ENCODE results near the gene ALK. TPM values are rescaled to one million over a fixed set of nuclear protein-coding genes. Genes with fewer than 3 reads are reported as not detected.

ALK gene
- polyA plus RNA-seq, 1 of the 3 experiments (the other 2 are of a cell fraction): 0.30 TPM

GRCh38 chr2:29598978-29599377, 322.4 kb downstream of the ALK start (continued):
- TF ChIP-seq MEF2A (IDR thresholded peaks at IDR 0.05; ENCODE audit: borderline replicate concordance, low read depth) (no peak), FOSL2 (IDR thresholded peaks at IDR 0.05; ENCODE audit: borderline replicate concordance, low read depth) (no peak), FOXJ3 (CRISPR knock-in tag; IDR thresholded peaks at IDR 0.05) (no peak)

DNA sequence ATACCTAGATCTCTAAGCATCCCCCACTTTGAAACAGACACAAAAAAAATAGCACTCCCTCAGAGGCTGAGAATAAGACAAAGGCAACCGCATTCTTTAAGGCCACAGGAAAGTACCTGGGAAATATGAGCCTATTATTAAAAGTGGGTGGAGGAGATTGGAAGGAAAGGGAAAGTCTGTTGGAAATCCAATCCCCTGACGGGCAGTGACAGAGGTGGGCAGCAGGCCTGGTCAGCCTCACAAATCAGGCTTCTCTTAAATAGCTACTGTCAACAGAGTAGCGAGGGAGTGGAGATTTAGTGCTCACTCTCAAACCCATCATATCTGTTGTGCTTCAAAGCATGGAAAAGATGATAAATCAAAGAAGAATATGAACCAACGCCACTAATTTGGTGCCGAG, 324.4 kb downstream of the ALK start:
- Histone ChIP-seq H3K27me3 (ENCODE audit: insufficient read depth) (peaks cover 7% of the 10 kb centered on the region; the same call in 1 of the 2 replicates), H3K4me3 (ENCODE audit: low read depth in 2 of 2, low read length in 1 of 2) (no peak overlapping the region), H3K9me2 (no peaks in the 10 kb centered on the region), H3K79me2 (ENCODE audit: insufficient read depth) (no peaks in the 10 kb centered on the region), H2AFZ (ENCODE audit: low read depth) (no peak overlapping the region), H3K4me1 (ENCODE audit: control insufficient read depth in 1 of 2, insufficient read depth in 2 of 2, low read depth in 1 of 2, low read length in 1 of 2) (peaks cover 0 to 23% of the 10 kb centered on the region in 2 experiments; a peak in 1 of 4 replicates), H3K4me2 (no peak overlapping the region), H3K36me3 (replicated peaks in 1 of 2; ENCODE audit: control insufficient read depth in 1 of 2, insufficient read depth in 2 of 2, low read length in 1 of 2) (no peaks in the 10 kb centered on the region), H3K9ac (no peak overlapping the region), H3K9me3 (no peaks in the 10 kb centered on the region), H3K27ac (ENCODE audit: low read depth in 2 of 2, low read length in 1 of 2) (peak overlapping the region in 1 of 2 experiments; percentile 58; a peak in 1 of 4 replicates), H4K20me1 (ENCODE audit: insufficient read depth) (no peaks in the 10 kb centered on the region), H3F3A (replicated peaks; ENCODE audit: insufficient read depth) (no peaks in the 10 kb centered on the region)
- DNase-seq: no peak
- 55% methylated on average over 5 of the region's 5 CpGs for WGBS (ENCODE audit: low lambda C conversion rate)
- ChIA-PET POLR2A (interaction anchor here (1.2 kb wide), 1 partner anchor 10 kb away, joined by 4 read pairs; no protein-coding TSS in a partner anchor), CTCF (no interaction called here)
- TF ChIP-seq ELF1 (IDR thresholded peaks at IDR 0.05) (no peak), TAF1 (IDR thresholded peaks at IDR 0.05; ENCODE audit: borderline replicate concordance, low read depth, low read length) (no peak), JUND (IDR thresholded peaks at IDR 0.05) (no peak), RFX5 (IDR thresholded peaks at IDR 0.05; ENCODE audit: low read length) (no peak), RXRA (IDR thresholded peaks at IDR 0.05; ENCODE audit: borderline replicate concordance, low read depth) (no peak), FOXJ3 (CRISPR knock-in tag; IDR thresholded peaks at IDR 0.05) (no peak), RAD21 (IDR thresholded peaks at IDR 0.05; ENCODE audit: low read length) (no peak), TEAD4 (IDR thresholded peaks at IDR 0.05; ENCODE audit: borderline replicate concordance, insufficient read depth) (no peak), YY1 (IDR thresholded peaks at IDR 0.05; ENCODE audit: low read depth) (no peak), RCOR1 (IDR thresholded peaks at IDR 0.05; ENCODE audit: low read length) (no peak)
- TF ChIP-seq, protein P1, sequence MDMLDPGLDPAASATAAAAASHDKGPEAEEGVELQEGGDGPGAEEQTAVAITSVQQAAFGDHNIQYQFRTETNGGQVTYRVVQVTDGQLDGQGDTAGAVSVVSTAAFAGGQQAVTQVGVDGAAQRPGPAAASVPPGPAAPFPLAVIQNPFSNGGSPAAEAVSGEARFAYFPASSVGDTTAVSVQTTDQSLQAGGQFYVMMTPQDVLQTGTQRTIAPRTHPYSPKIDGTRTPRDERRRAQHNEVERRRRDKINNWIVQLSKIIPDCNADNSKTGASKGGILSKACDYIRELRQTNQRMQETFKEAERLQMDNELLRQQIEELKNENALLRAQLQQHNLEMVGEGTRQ (IDR thresholded peaks at IDR 0.05; ENCODE audit: borderline replicate concordance, low read depth, low read length): no peak
- TF ChIP-seq, protein P2, sequence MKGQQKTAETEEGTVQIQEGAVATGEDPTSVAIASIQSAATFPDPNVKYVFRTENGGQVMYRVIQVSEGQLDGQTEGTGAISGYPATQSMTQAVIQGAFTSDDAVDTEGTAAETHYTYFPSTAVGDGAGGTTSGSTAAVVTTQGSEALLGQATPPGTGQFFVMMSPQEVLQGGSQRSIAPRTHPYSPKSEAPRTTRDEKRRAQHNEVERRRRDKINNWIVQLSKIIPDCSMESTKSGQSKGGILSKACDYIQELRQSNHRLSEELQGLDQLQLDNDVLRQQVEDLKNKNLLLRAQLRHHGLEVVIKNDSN (IDR thresholded peaks at IDR 0.05; ENCODE audit: borderline replicate concordance, low read depth): no peak

DNA sequence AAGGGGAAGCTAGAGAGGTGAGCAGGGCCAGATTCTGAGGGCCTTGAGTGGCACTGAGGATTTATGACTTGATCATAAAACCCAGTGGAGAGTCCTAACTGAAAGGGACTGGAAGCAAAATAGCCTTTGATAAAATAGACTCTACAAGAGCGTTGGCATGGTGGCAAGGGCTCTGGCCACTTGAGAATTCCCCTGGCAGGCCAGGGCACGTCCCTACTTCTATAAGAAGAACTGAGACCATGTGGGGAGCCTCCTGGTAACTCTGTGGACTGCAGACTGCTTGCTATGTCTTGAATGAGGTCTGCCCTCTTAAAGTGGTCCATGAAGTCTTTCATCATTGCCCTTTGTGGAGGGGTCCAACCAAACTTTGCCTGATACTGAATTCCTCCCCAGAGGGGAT, 324.8 kb downstream of the ALK start:
- peak overlapping the region in 1 of 2 experiments; percentile 43; a peak in 1 of 4 replicates for H3K27ac ChIP-seq (ENCODE audit: low read depth in 2 of 2, low read length in 1 of 2)
- POLR2A ChIA-PET: no interaction called here
- H3K9ac ChIP-seq: no peak overlapping the region
- no peak overlapping the region for H2AFZ ChIP-seq (ENCODE audit: low read depth)
- H3K79me2 ChIP-seq (ENCODE audit: insufficient read depth): no peaks in the 10 kb centered on the region
- no peaks in the 10 kb centered on the region for H3F3A ChIP-seq (replicated peaks; ENCODE audit: insufficient read depth)
- H3K27me3 ChIP-seq (ENCODE audit: insufficient read depth): peaks cover 7% of the 10 kb centered on the region; the same call in 1 of the 2 replicates
- no peaks in the 10 kb centered on the region for H3K9me3 ChIP-seq
- CTCF ChIA-PET: no interaction called here
- H4K20me1 ChIP-seq (ENCODE audit: insufficient read depth): no peaks in the 10 kb centered on the region
- no peaks in the 10 kb centered on the region for H3K36me3 ChIP-seq (replicated peaks in 1 of 2; ENCODE audit: control insufficient read depth in 1 of 2, insufficient read depth in 2 of 2, low read length in 1 of 2)
- no peak overlapping the region for H3K4me2 ChIP-seq
- H3K4me3 ChIP-seq (ENCODE audit: low read depth in 2 of 2, low read length in 1 of 2): no peak overlapping the region
- peaks cover 0 to 23% of the 10 kb centered on the region in 2 experiments; a peak in 1 of 4 replicates for H3K4me1 ChIP-seq (ENCODE audit: control insufficient read depth in 1 of 2, insufficient read depth in 2 of 2, low read depth in 1 of 2, low read length in 1 of 2)
- DNase-seq: no peak
- 19% methylated on average over 2 of the region's 2 CpGs for WGBS (ENCODE audit: low lambda C conversion rate)
- H3K9me2 ChIP-seq: no peaks in the 10 kb centered on the region
- no peak for TF ChIP-seq CHD2 (IDR thresholded peaks at IDR 0.05; ENCODE audit: low read length, partially characterized antibody)
- TF ChIP-seq YY1 (IDR thresholded peaks at IDR 0.05; ENCODE audit: low read depth): no peak
- TF ChIP-seq, protein P2 (IDR thresholded peaks at IDR 0.05; ENCODE audit: borderline replicate concordance, low read depth): no peak
- no peak for TF ChIP-seq GABPA (IDR thresholded peaks at IDR 0.05; ENCODE audit: low read depth)
- TF ChIP-seq PBX3 (IDR thresholded peaks at IDR 0.05): no peak
- no peak for TF ChIP-seq MAX (IDR thresholded peaks at IDR 0.05; ENCODE audit: low read depth)
- no peak for TF ChIP-seq FOSL2 (IDR thresholded peaks at IDR 0.05; ENCODE audit: borderline replicate concordance, low read depth)
- no peak for TF ChIP-seq RCOR1 (IDR thresholded peaks at IDR 0.05; ENCODE audit: low read length)
- no peak for TF ChIP-seq NFIC (IDR thresholded peaks at IDR 0.05; ENCODE audit: borderline replicate concordance)
- TF ChIP-seq FOXM1 (IDR thresholded peaks at IDR 0.05; ENCODE audit: low read depth): no peak
- no peak for TF ChIP-seq FOXJ3 (CRISPR knock-in tag; IDR thresholded peaks at IDR 0.05)
- no peak for TF ChIP-seq IRF3 (IDR thresholded peaks at IDR 0.05; ENCODE audit: low read depth, low read length)
- no peak for TF ChIP-seq JUND (IDR thresholded peaks at IDR 0.05)
